ENCODE data around the gene RINT1. TPM values are rescaled to one million over a fixed set of nuclear protein-coding genes. Genes with fewer than 3 reads are reported as not detected.

Gene RINT1
- total RNA-seq, 1 donor from 2014 or later = 8.9 TPM

GRCh38 chr7:105610165-105610930, 78.3 kb downstream of the RINT1 start:
- Histone ChIP-seq H3K27me3 (no peaks in the 10 kb centered on the region), H3K4me3 (no peak overlapping the region), H3K36me3 (peaks cover 15 to 19% of the 10 kb centered on the region in 2 donors), H3K27ac (no peak overlapping the region), H3K4me1 (no peaks in the 10 kb centered on the region), H3K9me3 (no peaks in the 10 kb centered on the region)
- TF ChIP-seq, protein P1, sequence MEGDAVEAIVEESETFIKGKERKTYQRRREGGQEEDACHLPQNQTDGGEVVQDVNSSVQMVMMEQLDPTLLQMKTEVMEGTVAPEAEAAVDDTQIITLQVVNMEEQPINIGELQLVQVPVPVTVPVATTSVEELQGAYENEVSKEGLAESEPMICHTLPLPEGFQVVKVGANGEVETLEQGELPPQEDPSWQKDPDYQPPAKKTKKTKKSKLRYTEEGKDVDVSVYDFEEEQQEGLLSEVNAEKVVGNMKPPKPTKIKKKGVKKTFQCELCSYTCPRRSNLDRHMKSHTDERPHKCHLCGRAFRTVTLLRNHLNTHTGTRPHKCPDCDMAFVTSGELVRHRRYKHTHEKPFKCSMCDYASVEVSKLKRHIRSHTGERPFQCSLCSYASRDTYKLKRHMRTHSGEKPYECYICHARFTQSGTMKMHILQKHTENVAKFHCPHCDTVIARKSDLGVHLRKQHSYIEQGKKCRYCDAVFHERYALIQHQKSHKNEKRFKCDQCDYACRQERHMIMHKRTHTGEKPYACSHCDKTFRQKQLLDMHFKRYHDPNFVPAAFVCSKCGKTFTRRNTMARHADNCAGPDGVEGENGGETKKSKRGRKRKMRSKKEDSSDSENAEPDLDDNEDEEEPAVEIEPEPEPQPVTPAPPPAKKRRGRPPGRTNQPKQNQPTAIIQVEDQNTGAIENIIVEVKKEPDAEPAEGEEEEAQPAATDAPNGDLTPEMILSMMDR (IDR thresholded peaks at IDR 0.05) = no peak
- DNase-seq (ENCODE audit: low spot score in 2 of 2) = no peak
- intact Hi-C loops (cut with DNase I) = no loop called here

GRCh38 chr7:105611856-105612775, 80.1 kb downstream of the RINT1 start:
- Histone ChIP-seq H3K27ac (no peak overlapping the region), H3K27me3 (no peaks in the 10 kb centered on the region), H3K36me3 (peaks cover 18 to 31% of the 10 kb centered on the region in 2 donors), H3K4me3 (no peak overlapping the region), H3K9me3 (no peaks in the 10 kb centered on the region), H3K4me1 (no peaks in the 10 kb centered on the region)
- no peak for DNase-seq (ENCODE audit: low spot score in 2 of 2)
- TF ChIP-seq, protein P1 (IDR thresholded peaks at IDR 0.05) = no peak
- intact Hi-C loops (cut with DNase I) = no loop called here

DNA sequence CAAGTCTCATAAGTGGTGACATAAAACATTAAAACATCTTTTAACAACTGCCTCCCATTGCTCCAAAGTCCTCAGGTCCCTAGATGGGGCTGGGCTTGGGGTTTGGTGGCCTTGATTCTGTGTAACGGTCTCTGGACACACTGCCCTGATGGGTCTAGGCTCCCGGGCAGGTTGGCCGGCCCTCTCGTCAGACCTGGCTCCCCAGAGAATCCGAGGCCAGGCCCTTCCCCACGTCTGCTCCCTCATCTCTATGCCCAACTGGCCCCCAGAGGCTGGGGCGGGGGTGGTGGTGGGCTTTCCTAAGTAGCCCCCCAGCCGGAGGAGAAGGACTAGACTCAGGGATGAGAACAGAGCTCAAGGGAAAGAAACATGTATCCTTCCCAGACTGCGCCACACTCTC, 80.8 kb downstream of the RINT1 start:
- Histone ChIP-seq H3K4me1 (no peaks in the 10 kb centered on the region), H3K36me3 (peaks cover 20 to 34% of the 10 kb centered on the region in 2 donors), H3K4me3 (no peak overlapping the region), H3K27ac (no peak overlapping the region), H3K9me3 (no peaks in the 10 kb centered on the region), H3K27me3 (no peaks in the 10 kb centered on the region)
- TF ChIP-seq, protein P1 (IDR thresholded peaks at IDR 0.05) = no peak
- intact Hi-C loops (cut with DNase I) = no loop called here
- no peak for DNase-seq (ENCODE audit: low spot score in 2 of 2)

- intact Hi-C loops (cut with DNase I) = no loop called here
- Histone ChIP-seq H3K4me3 (no peak overlapping the region), H3K9me3 (no peaks in the 10 kb centered on the region), H3K27me3 (no peaks in the 10 kb centered on the region), H3K36me3 (peaks cover 26 to 43% of the 10 kb centered on the region in 2 donors), H3K27ac (no peak overlapping the region), H3K4me1 (no peaks in the 10 kb centered on the region)
- TF ChIP-seq, protein P1 (IDR thresholded peaks at IDR 0.05) = no peak
- DNase-seq (ENCODE audit: low spot score in 2 of 2) = no peak
Observed at GRCh38 chr7:105613611-105614330, 81.8 kb downstream of the RINT1 start.

DNA sequence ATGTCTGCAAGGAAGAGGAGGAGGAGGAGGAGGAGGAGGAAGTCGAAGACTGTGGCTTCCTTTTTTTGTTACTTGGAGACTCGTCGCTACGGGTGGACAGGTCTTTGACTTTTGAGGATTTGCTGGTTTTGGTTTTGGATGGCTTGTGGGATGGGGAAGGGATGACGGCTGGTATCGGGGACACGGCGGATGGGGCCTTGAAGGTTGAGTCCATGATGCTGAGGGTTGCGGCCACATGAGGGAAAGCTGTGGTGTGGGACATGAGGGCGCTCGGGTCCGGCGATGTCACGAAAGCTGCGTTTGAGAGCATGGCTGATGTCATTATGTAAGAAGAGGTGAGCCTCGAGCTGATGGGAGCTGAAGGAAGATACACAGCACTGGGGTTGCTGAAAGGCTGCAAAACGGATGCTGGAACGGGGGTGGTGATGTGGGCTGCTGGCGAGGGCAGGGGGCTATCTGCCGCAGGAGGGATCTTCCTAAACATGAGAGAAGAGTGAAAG, 82.4 kb downstream of the RINT1 start:
- Histone ChIP-seq H3K27ac (no peak overlapping the region), H3K27me3 (no peaks in the 10 kb centered on the region), H3K9me3 (no peaks in the 10 kb centered on the region), H3K4me1 (no peaks in the 10 kb centered on the region), H3K4me3 (no peak overlapping the region), H3K36me3 (peaks cover 26 to 43% of the 10 kb centered on the region in 2 donors)
- no peak for DNase-seq (ENCODE audit: low spot score in 2 of 2)
- TF ChIP-seq, protein P1 (IDR thresholded peaks at IDR 0.05) = no peak
- intact Hi-C loops (cut with DNase I) = no loop called here
